Small intestine (tissue), 7 donors: ENCODE measurements around the gene TOX2. TPM values are rescaled to one million over a fixed set of nuclear protein-coding genes. Genes with fewer than 3 reads are reported as not detected.

Experiments
- DNase-seq, 2 donors: peaks; one replicate each; pipeline versions ENCODE4 v3.0.0 to v3.0.0-alpha.2; 2013
- FAIRE-seq: peaks from 2 replicates; lab custom pipeline; 2012; peaks lifted over from hg19 to GRCh38; lab: Jason Lieb, UNC
- H3K27ac ChIP-seq, 3 donors: one replicate each; pipeline ENCODE4 v1.5.1; 2013; ENCODE audit warnings: low read length in 2 of 3, mild to moderate bottlenecking in 2 of 3, control low read depth in 1 of 3, inconsistent platforms in 1 of 3, low read depth in 1 of 3, moderate library complexity in 1 of 3
- H3K27me3 ChIP-seq, 3 donors: one replicate each; pipeline ENCODE4 v1.6.1; 2013; ENCODE audit warnings: low read length in 3 of 3, inconsistent platforms in 1 of 3; ENCODE audit not compliant: control insufficient read depth in 3 of 3, insufficient read depth in 3 of 3
- H3K36me3 ChIP-seq, 3 donors: one replicate each; pipeline ENCODE4 v1.6.1; 2013; ENCODE audit warnings: low read length in 3 of 3, inconsistent platforms in 1 of 3, low read depth in 1 of 3, mild to moderate bottlenecking in 1 of 3, moderate library complexity in 1 of 3; ENCODE audit not compliant: control insufficient read depth in 3 of 3, insufficient read depth in 2 of 3
- H3K4me1 ChIP-seq, 3 donors: one replicate each; pipeline ENCODE4 v1.6.1; 2013; ENCODE audit warnings: low read length in 2 of 3, inconsistent platforms in 1 of 3, low read depth in 1 of 3, mild to moderate bottlenecking in 1 of 3, moderate library complexity in 1 of 3; ENCODE audit not compliant: control insufficient read depth in 3 of 3, insufficient read depth in 2 of 3
- H3K4me3 ChIP-seq, 3 donors: one replicate each; pipeline ENCODE4 v1.5.1; 2013; ENCODE audit warnings: low read length in 3 of 3, control low read depth in 1 of 3, inconsistent platforms in 1 of 3, low read depth in 1 of 3, mild to moderate bottlenecking in 1 of 3, moderate library complexity in 1 of 3
- H3K9me3 ChIP-seq, 2 donors: one replicate each; pipeline ENCODE4 v1.6.1; 2013; ENCODE audit warnings: low read depth in 1 of 2, low read length in 1 of 2; ENCODE audit not compliant: control insufficient read depth in 2 of 2, insufficient read depth in 1 of 2
- WGBS, 3 donors: extraction: QIAGEN DNeasy Blood & Tissue Kit; methylation state at CpG; one replicate each; pipeline ENCODE4 v1.1.7; 2013; 5-methylcytosine and 5-hydroxymethylcytosine counted together
- polyA plus RNA-seq, 4 donors: library from polyadenylated mRNA; stranded (reverse) in 3 of 4; unstranded in 1 of 4; fragments of 200-250 nt in 3 of 4; fragments of 120-200 nt in 1 of 4; gene quantifications; one replicate each; pipeline versions ENCODE4 v1.2.1 to v1.2.3, GENCODE V29; 2013
- donor health status: healthy with polysubstance abuse.
- donor health status: control.
- donor health status: control.
- donor health status: Bipolar disorder and iron deficiency.
- donor health status: healthy.

Gene TOX2
- polyA plus RNA-seq, 4 donors = 1.7 to 10.6 (median 3.0) TPM; not detected in 1

DNA sequence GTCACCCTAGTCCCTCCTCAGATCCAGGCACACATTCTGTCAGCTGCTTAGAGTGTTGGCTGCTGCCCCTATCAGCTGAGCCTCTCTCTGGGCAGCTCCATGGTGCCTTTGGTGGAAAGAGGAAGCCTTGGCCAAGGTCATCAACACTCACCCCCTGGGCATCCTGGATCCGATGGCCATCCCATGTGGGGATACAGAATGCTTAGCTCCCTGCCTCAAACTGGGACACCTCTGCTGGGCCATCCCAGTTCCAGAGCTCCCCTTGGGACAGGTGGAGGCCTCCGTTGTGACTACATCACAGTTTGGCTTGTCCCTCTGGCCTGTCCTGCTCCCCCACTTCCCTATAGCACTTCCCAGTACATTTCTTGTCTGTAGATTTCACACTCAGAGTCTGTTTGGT, 45.6 kb downstream of the TOX2 start:
- H3K27me3 ChIP-seq = no peaks in the 10 kb centered on the region
- H3K27ac ChIP-seq = no peak overlapping the region
- H3K4me3 ChIP-seq = no peak overlapping the region
- FAIRE-seq (no peak), DNase-seq (no peak)
- WGBS, 3 donors = 83 to 93% (median 92%) methylated on average over 2 of the region's 2 CpGs
- no peaks in the 10 kb centered on the region for H3K9me3 ChIP-seq
- no peaks in the 10 kb centered on the region for H3K36me3 ChIP-seq
- peaks cover 10 to 18% (median 12%) of the 10 kb centered on the region in 3 donors for H3K4me1 ChIP-seq

DNA sequence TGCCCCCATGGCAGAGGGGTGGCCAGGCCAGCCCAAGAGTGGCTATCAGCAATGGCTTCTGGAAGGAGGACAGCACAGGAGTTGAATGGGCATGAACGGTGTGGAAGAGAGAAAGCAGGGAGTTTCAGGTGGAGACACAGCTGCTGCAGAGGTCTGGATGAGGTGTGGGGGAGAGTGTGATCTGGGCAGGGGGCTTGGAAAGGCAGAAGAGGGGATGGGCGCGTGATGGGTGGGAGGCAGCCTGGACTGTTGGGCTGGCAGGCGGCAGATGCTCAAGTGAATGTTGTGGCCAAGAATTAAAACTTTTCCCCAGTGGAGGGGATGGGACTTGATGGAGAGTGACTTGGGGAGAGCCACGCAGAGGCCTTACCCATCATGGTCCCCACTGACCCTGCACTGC, 46.5 kb downstream of the TOX2 start:
- Histone ChIP-seq H3K4me1 (peaks cover 8 to 11% (median 10%) of the 10 kb centered on the region in 3 donors), H3K9me3 (no peaks in the 10 kb centered on the region), H3K4me3 (no peak overlapping the region), H3K27ac (no peak overlapping the region), H3K36me3 (no peaks in the 10 kb centered on the region), H3K27me3 (no peaks in the 10 kb centered on the region)
- DNase-seq (no peak), FAIRE-seq (no peak)
- WGBS, 3 donors = 96 to 97% (median 96%) methylated on average over 5 of the region's 5 CpGs

DNA sequence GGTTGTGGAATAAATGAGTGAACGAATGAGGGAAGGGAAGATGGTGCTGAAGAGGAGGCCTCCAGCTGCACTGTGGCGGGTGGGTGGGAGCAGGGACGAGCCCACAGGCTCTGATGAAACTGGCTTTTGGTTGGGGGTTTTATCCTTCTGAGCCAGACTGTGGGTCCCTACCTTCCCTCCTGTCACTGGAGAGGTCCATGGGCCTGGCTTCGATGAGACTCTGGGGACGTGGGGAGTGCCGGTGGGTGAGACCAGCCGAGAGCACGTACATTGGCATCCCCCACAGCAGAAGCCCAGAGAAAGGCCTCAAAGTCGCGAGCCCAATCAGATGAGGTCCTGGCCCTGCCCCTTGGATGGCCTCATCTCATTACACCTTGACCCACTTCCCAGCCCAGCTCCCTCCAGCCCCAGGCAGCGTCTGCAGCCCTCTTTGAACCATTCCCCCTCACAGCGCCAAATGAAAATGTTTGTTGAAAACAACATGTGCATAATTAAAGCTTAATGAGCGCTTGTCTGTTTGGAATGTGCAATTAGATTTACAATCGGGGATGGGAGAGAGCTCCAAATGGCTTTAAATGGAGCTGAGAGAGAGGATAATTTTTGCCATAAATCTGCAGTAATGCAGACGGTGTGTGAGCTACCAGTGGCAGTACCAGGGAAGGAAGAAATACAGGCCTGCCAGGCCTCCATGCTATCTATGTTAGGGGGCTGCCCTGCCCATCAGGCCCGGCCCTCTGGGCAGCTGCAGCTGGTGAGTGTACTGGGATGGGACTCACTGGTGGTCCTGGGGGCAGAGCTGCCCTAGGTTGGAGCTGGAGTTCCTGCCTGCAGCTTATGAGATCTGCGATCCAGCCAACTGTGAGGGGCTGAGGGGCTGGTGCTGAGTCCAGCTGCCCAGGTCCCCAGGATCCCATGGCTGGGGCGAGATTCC, 47.2 kb downstream of the TOX2 start:
- no peaks in the 10 kb centered on the region for H3K9me3 ChIP-seq
- peaks cover 8 to 11% (median 10%) of the 10 kb centered on the region in 3 donors for H3K4me1 ChIP-seq
- no peak overlapping the region for H3K4me3 ChIP-seq
- 89 to 93% (median 91%) methylated on average over 18 of the region's 18 CpGs for WGBS, 3 donors
- H3K27ac ChIP-seq = no peak overlapping the region
- DNase-seq (no peak), FAIRE-seq (no peak)
- H3K36me3 ChIP-seq = no peaks in the 10 kb centered on the region
- H3K27me3 ChIP-seq = no peaks in the 10 kb centered on the region

DNA sequence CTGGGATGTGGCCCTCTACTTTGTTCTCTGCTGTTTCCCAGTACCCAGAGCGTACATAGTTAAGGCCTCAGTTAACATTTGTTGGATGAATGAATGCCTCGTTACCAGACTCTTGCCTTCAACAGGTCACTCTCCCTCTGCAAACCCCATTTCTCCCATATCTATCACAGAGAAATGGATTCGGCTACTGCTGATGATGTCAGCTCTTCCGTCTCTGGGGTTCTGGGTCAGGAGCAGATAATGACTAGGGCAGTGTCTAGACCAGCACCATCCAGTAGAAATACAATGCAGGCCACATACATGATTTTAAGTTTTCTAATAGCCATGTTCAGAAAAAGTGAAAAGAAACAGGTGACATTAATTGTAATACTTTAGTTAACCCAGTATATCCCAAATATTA, 47.9 kb downstream of the TOX2 start:
- no peaks in the 10 kb centered on the region for H3K36me3 ChIP-seq
- H3K4me3 ChIP-seq = no peak overlapping the region
- peaks cover 8 to 11% (median 10%) of the 10 kb centered on the region in 3 donors for H3K4me1 ChIP-seq
- H3K27me3 ChIP-seq = no peaks in the 10 kb centered on the region
- WGBS, 3 donors = 94 to 95% (median 95%) methylated on average over 4 of the region's 4 CpGs
- DNase-seq = no peak
- H3K27ac ChIP-seq = no peak overlapping the region
- no peaks in the 10 kb centered on the region for H3K9me3 ChIP-seq
- FAIRE-seq = no peak

DNA sequence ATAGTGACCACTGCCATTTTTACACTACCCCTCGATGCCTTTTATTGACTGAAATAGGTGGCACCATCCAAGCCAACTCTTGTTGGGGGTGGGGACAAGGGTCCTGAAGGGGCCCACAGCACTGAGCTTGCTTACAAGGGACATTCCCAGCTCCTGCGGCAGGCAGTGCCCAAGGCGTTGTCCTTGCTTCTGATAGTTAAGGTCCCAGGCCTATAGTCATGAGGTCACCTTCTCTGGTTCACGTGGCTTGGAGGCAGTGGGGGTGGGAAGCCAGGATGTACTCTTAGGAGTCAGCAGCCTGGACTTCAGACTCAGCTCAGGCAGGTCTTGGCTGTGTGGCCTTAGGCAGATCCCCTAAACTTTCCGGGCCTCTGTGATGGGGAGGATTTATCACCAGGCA, 48.6 kb downstream of the TOX2 start:
- Histone ChIP-seq H3K4me3 (no peak overlapping the region), H3K4me1 (peaks cover 8 to 11% (median 10%) of the 10 kb centered on the region in 3 donors), H3K27ac (no peak overlapping the region), H3K27me3 (no peaks in the 10 kb centered on the region), H3K9me3 (no peaks in the 10 kb centered on the region), H3K36me3 (no peaks in the 10 kb centered on the region)
- DNase-seq (peak; percentile 37 to 49), FAIRE-seq (no peak)
- WGBS, 3 donors = 53 to 77% (median 68%) methylated on average over 5 of the region's 5 CpGs

DNA sequence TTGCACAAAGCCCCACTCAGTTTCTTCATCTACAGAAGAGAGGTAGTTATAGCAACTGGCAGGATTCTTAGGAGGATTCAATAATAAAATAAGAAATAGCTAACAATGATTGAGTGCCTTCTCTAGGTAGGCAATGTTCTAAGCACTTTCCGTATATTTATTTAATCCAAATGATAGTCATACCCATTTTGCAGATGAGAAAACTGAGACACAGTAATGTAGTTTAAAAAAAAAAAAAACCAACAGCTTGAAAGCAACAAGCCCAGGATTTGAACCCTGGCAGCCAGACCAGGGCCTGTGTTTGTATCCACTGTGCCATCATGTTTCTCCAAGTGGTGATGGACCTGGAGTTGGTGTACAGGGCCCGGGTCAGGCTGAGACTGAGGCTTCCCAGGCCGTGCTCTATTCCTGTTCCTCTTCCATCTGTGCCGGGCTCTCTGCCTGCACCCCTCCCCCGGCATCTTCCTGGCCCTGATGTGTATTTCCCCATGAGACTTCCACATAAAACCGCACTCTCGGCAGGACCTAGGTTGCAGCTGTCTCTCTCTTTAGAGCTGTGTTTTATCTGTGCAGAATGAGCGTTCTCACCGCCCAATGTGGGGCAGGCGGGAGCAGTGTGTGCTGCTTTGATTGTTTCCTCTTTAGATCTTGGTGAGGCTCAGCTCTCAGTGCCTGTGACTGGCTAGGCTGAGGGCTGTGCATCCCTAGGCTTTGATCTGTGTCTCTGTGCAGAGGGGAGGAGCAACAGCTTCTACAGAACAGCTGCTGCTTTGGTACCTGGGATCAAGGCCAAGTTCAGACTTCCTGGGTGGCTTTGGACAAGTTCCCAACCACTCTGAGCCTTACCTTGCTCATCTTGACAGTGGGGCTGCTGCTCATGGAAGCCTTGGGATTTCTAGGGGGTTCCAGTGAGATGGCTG, 49.5 kb downstream of the TOX2 start:
- peaks cover 3 to 5% (median 4%) of the 10 kb centered on the region in 3 donors for H3K4me1 ChIP-seq
- H3K9me3 ChIP-seq = no peaks in the 10 kb centered on the region
- H3K27ac ChIP-seq = no peak overlapping the region
- FAIRE-seq (no peak), DNase-seq (no peak)
- H3K4me3 ChIP-seq = no peak overlapping the region
- no peaks in the 10 kb centered on the region for H3K27me3 ChIP-seq
- 33 to 45% (median 39%) methylated on average over 10 of the region's 10 CpGs for WGBS, 3 donors
- H3K36me3 ChIP-seq = no peaks in the 10 kb centered on the region

DNA sequence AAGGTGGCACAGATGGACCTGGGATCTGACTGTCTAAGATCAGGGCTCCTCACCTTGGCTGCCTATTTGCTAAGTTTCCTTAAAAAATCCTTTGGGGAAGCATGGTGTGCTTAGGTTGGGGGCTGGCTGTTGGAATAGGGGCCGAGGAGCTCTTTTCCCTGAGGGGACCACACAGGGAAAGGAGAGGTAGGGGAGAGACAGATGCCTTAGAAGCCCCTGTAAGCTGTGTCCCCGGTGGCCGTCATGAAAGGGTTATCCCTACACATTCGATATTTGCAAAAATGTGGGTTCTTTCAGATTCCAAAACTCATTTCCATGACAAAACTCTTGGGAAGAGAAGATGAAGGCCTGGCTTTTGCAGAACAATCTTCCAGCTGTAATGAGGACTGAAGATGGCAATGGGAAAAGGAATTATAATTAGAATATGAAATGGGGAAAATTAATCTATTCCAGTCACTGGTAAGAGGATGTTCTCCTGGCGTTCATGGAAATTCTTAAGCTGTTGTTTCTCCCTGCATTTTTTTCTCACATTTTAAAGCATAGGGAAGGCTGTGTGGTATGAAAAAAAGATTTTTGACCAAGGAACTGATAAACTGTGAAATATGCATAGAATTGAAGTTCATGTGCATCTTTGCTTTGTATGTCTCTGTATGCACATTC, 53.8 kb downstream of the TOX2 start:
- Histone ChIP-seq H3K9me3 (no peaks in the 10 kb centered on the region), H3K36me3 (no peaks in the 10 kb centered on the region), H3K27ac (no peak overlapping the region), H3K4me1 (no peaks in the 10 kb centered on the region), H3K4me3 (no peak overlapping the region), H3K27me3 (no peaks in the 10 kb centered on the region)
- DNase-seq (no peak), FAIRE-seq (no peak)
- 67 to 81% (median 79%) methylated on average over 5 of the region's 5 CpGs for WGBS, 3 donors

DNA sequence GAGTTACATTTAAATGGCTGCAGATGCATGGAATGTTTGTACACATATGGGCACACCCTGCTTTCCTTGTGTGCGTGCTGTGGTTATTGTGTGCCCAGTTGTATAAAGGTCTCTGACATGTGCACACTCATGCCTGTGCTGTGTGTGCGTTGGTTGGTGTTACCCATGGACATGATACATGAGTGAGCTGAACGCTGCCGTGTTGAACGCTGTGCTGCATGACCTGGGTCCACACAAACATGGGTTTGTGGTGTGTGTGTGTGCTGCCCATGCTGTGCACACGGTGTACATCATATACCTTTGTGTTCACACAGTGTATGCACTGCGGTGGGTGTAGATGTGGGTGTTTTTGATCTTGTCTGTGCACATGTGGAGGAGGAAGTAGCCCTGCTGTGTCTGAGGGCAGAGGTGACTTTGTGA, 54.4 kb downstream of the TOX2 start:
- H3K9me3 ChIP-seq = no peaks in the 10 kb centered on the region
- H3K4me3 ChIP-seq = no peak overlapping the region
- FAIRE-seq (no peak), DNase-seq (no peak)
- 76 to 83% (median 80%) methylated on average over 7 of the region's 7 CpGs for WGBS, 3 donors
- no peaks in the 10 kb centered on the region for H3K27me3 ChIP-seq
- H3K4me1 ChIP-seq = no peaks in the 10 kb centered on the region
- no peaks in the 10 kb centered on the region for H3K36me3 ChIP-seq
- H3K27ac ChIP-seq = no peak overlapping the region
